B cell (primary cell): ENCODE results near the gene RFX4.

Source experiments
- CTCF ChIP-seq: fragments of 200-600 bp; IDR thresholded peaks from one replicate; pipeline ENCODE4 v1.8.0; 2022; ENCODE audit warnings: antibody characterized with exemption, mild to moderate bottlenecking
- EZH2 ChIP-seq: IDR thresholded peaks from 2 replicates; pipeline ENCODE4 v1.6.1; 2012; ENCODE audit warnings: borderline replicate concordance, low read depth, mild to moderate bottlenecking, moderate library complexity, low read length; ENCODE audit not compliant: insufficient read depth, poor library complexity, severe bottlenecking

- no peak for TF ChIP-seq CTCF
- no peak for TF ChIP-seq EZH2
These were observed 98.4 kb downstream of the RFX4 start for GRCh38 chr12:106681210-106681609.
